Mesenchymal stem cell (in vitro differentiated cells and primary cell): ENCODE results near the gene IGF2BP1.
A peak's percentile ranks its signal among the peaks of the same experiment; 100 is the strongest.

Experiments used
- DNase-seq: peaks from one replicate; pipeline ENCODE4 v3.0.0-alpha.2; 2013
- H2AFZ ChIP-seq: one replicate; pipeline ENCODE4 v1.6.1; 2013; ENCODE audit warnings: low read depth, mild to moderate bottlenecking, control low read depth, inconsistent platforms, low read length, moderate library complexity
- H2AK5ac ChIP-seq: 2 replicates; pipeline ENCODE4 v1.6.1; 2013; ENCODE audit warnings: low read length, moderate library complexity, mild to moderate bottlenecking, inconsistent platforms; ENCODE audit not compliant: severe bottlenecking
- H2BK120ac ChIP-seq: one replicate; pipeline ENCODE4 v1.6.1; 2013; ENCODE audit warnings: low read depth, mild to moderate bottlenecking, inconsistent platforms, low read length, moderate library complexity
- H2BK12ac ChIP-seq, 2 experiments: one replicate each; pipeline ENCODE4 v1.6.1; 2013; ENCODE audit warnings: inconsistent platforms in 2 of 2, low read length in 2 of 2, mild to moderate bottlenecking in 2 of 2, moderate library complexity in 2 of 2, control low read depth in 1 of 2
- H2BK15ac ChIP-seq: one replicate; pipeline ENCODE4 v1.6.1; 2013; ENCODE audit warnings: mild to moderate bottlenecking, low read depth, inconsistent platforms; ENCODE audit not compliant: poor library complexity, severe bottlenecking
- H2BK5ac ChIP-seq: 2 replicates; pipeline ENCODE4 v1.6.1; 2013; ENCODE audit warnings: low read depth, mild to moderate bottlenecking, low read length, control low read depth, inconsistent platforms; ENCODE audit not compliant: poor library complexity, severe bottlenecking
- H3K14ac ChIP-seq, 2 experiments: one replicate each; pipeline ENCODE4 v1.6.1; 2013; ENCODE audit warnings: inconsistent platforms in 2 of 2, low read length in 2 of 2, control low read depth in 1 of 2, mild to moderate bottlenecking in 1 of 2, moderate library complexity in 1 of 2
- H3K18ac ChIP-seq, 2 experiments: one replicate each; pipeline ENCODE4 v1.6.1; 2013; ENCODE audit warnings: inconsistent platforms in 2 of 2, low read length in 2 of 2, control low read depth in 1 of 2, low read depth in 1 of 2, mild to moderate bottlenecking in 1 of 2
- H3K23ac ChIP-seq, 2 experiments: one replicate each; pipeline ENCODE4 v1.6.1; 2013; ENCODE audit warnings: inconsistent platforms in 2 of 2, low read length in 2 of 2, mild to moderate bottlenecking in 2 of 2, moderate library complexity in 2 of 2, control low read depth in 1 of 2
- H3K27ac ChIP-seq: 2 replicates; pipeline ENCODE4 v1.5.1; 2013; ENCODE audit warnings: mild to moderate bottlenecking, moderate library complexity, low read length, control low read depth, inconsistent platforms; ENCODE audit not compliant: poor library complexity, severe bottlenecking
- H3K27me3 ChIP-seq, 2 experiments: 2 replicates each; pipeline versions ENCODE4 v1.6.1 to v1.7.0; 2013; ENCODE audit warnings: low read length in 2 of 2, mild to moderate bottlenecking in 2 of 2, moderate library complexity in 2 of 2, control low read depth in 1 of 2, inconsistent platforms in 1 of 2; ENCODE audit not compliant: control insufficient read depth in 1 of 2, insufficient read depth in 1 of 2
- H3K36me3 ChIP-seq, 2 experiments: 2 replicates each; pipeline versions ENCODE4 v1.6.1 to v1.7.0; 2013; ENCODE audit warnings: low read length in 2 of 2, control low read depth in 1 of 2, inconsistent platforms in 1 of 2, low read depth in 1 of 2, mild to moderate bottlenecking in 1 of 2; ENCODE audit not compliant: insufficient read depth in 2 of 2, control insufficient read depth in 1 of 2
- H3K4ac ChIP-seq, 2 experiments: one replicate each; pipeline ENCODE4 v1.6.1; 2013; ENCODE audit warnings: inconsistent platforms in 2 of 2, low read length in 2 of 2, mild to moderate bottlenecking in 2 of 2, moderate library complexity in 2 of 2, control low read depth in 1 of 2, low read depth in 1 of 2
- H3K4me1 ChIP-seq: 2 replicates; pipeline ENCODE4 v1.6.1; 2013; ENCODE audit warnings: low read depth, low read length, control low read depth; ENCODE audit not compliant: control insufficient read depth, insufficient read depth
- H3K4me2 ChIP-seq: 2 replicates; pipeline ENCODE4 v1.6.1; 2013; ENCODE audit warnings: low read length, mild to moderate bottlenecking, inconsistent platforms; ENCODE audit not compliant: poor library complexity, severe bottlenecking
- H3K4me3 ChIP-seq, 2 experiments: 2 replicates each; pipeline versions ENCODE4 v1.5.1 to v1.7.0; 2013; ENCODE audit warnings: low read length in 2 of 2, mild to moderate bottlenecking in 2 of 2, control low read depth in 1 of 2, low read depth in 1 of 2; ENCODE audit not compliant: insufficient read depth in 1 of 2
- H3K79me1 ChIP-seq: replicated peaks from 2 replicates; pipeline ENCODE4 v1.6.1; 2013; ENCODE audit warnings: mild to moderate bottlenecking, control low read depth, low read length, inconsistent platforms; ENCODE audit not compliant: poor library complexity, severe bottlenecking
- H3K9ac ChIP-seq: 2 replicates; pipeline ENCODE4 v1.7.0; 2013; ENCODE audit warnings: mild to moderate bottlenecking, low read length, moderate library complexity
- H3K9me3 ChIP-seq: 2 replicates; pipeline ENCODE4 v1.7.0; 2013; ENCODE audit warnings: mild to moderate bottlenecking, low read length; ENCODE audit not compliant: control insufficient read depth
- H4K8ac ChIP-seq: one replicate; pipeline ENCODE4 v1.6.1; 2013; ENCODE audit warnings: inconsistent platforms, mild to moderate bottlenecking, low read length, moderate library complexity
- H4K91ac ChIP-seq: one replicate; pipeline ENCODE4 v1.6.1; 2013; ENCODE audit warnings: mild to moderate bottlenecking, low read length, inconsistent platforms
- WGBS: methylation state at CpG from one replicate; pipeline ENCODE4 v1.1.7; 2013; ENCODE audit warnings: mixed read lengths; 5-methylcytosine and 5-hydroxymethylcytosine counted together

The IGF2BP1 gene

GRCh38 chr17:49074851-49075540 lies 77.8 kb downstream of the IGF2BP1 start:
- H3K27me3 ChIP-seq = no peaks in the 10 kb centered on the region
- H3K9ac ChIP-seq = no peak overlapping the region
- no peak overlapping the region for H3K4me2 ChIP-seq
- H3K27ac ChIP-seq = no peak overlapping the region
- no peaks in the 10 kb centered on the region for H3K79me1 ChIP-seq
- DNase-seq = no peak
- H3K4ac ChIP-seq = no peak overlapping the region
- H3K4me1 ChIP-seq = no peaks in the 10 kb centered on the region
- H2BK15ac ChIP-seq = no peak overlapping the region
- no peak overlapping the region for H2AFZ ChIP-seq
- H4K8ac ChIP-seq = no peak overlapping the region
- H2AK5ac ChIP-seq = no peak overlapping the region
- H3K14ac ChIP-seq = no peak overlapping the region
- 97% methylated on average over 3 of the region's 3 CpGs for WGBS
- H3K18ac ChIP-seq = peak overlapping the region in 1 of 2 experiments; percentile 55
- no peaks in the 10 kb centered on the region for H3K36me3 ChIP-seq
- no peak overlapping the region for H3K23ac ChIP-seq
- peaks cover 5% of the 10 kb centered on the region for H3K9me3 ChIP-seq
- no peak overlapping the region for H4K91ac ChIP-seq
- H3K4me3 ChIP-seq = no peak overlapping the region
- H2BK12ac ChIP-seq = no peak overlapping the region
- no peak overlapping the region for H2BK5ac ChIP-seq
- no peak overlapping the region for H2BK120ac ChIP-seq

- H4K91ac ChIP-seq = no peak overlapping the region
- no peaks in the 10 kb centered on the region for H3K4me1 ChIP-seq
- H2BK120ac ChIP-seq = no peak overlapping the region
- no peak overlapping the region for H2BK15ac ChIP-seq
- DNase-seq = peak; percentile 91
- no peaks in the 10 kb centered on the region for H3K36me3 ChIP-seq
- no peak overlapping the region for H3K23ac ChIP-seq
- H2AFZ ChIP-seq = no peak overlapping the region
- 30% methylated on average over 7 of the region's 7 CpGs for WGBS
- no peak overlapping the region for H4K8ac ChIP-seq
- peak overlapping the region in 1 of 2 experiments; percentile 37 for H2BK12ac ChIP-seq
- peaks cover 0 to 3% of the 10 kb centered on the region in 2 experiments for H3K27me3 ChIP-seq
- H3K79me1 ChIP-seq = no peaks in the 10 kb centered on the region
- peak overlapping the region; percentile 4 for H3K27ac ChIP-seq
- H3K9me3 ChIP-seq = peaks cover 5% of the 10 kb centered on the region
- H3K18ac ChIP-seq = peak overlapping the region in 1 of 2 experiments; percentile 13
- no peak overlapping the region for H3K9ac ChIP-seq
- no peak overlapping the region for H3K4ac ChIP-seq
- no peak overlapping the region for H2BK5ac ChIP-seq
- H3K4me2 ChIP-seq = no peak overlapping the region
- no peak overlapping the region for H3K14ac ChIP-seq
- H3K4me3 ChIP-seq = no peak overlapping the region
- H2AK5ac ChIP-seq = no peak overlapping the region
Observed at GRCh38 chr17:49076573-49077384, 79.6 kb downstream of the IGF2BP1 start.

DNA sequence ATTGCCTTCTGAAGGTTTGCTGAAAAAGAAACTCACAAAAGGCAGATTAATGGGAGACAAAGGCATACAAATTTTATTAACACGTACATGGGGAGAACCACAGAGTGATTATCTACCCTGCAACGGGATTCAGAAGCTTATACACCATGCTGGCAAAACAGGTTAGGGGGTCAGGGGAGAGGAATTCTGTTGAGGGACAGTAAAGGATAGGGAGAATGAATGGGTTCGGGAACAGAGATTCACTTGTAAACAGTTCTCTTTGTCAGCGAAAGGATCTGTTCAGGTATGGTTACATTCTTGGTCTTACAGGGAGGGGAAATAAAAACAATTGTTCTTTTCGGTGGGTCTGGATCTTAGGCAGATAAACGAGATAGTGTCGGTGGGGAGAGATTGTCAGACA lies 81.1 kb downstream of the IGF2BP1 start:
- Histone ChIP-seq H2BK5ac (no peak overlapping the region), H3K14ac (no peak overlapping the region), H3K23ac (no peak overlapping the region), H3K27me3 (peaks cover 0 to 7% of the 10 kb centered on the region in 2 experiments), H3K4me3 (no peak overlapping the region), H3K4me1 (no peaks in the 10 kb centered on the region), H4K91ac (no peak overlapping the region), H3K4me2 (no peak overlapping the region), H3K27ac (no peak overlapping the region), H2AFZ (no peak overlapping the region), H3K18ac (no peak overlapping the region), H2BK12ac (no peak overlapping the region), H3K4ac (no peak overlapping the region), H3K79me1 (no peaks in the 10 kb centered on the region), H2BK120ac (no peak overlapping the region), H3K36me3 (no peaks in the 10 kb centered on the region), H4K8ac (no peak overlapping the region), H3K9ac (no peak overlapping the region), H3K9me3 (peaks cover 5% of the 10 kb centered on the region), H2BK15ac (no peak overlapping the region), H2AK5ac (no peak overlapping the region)
- no peak for DNase-seq
- WGBS = 87% methylated on average over 5 of the region's 7 CpGs
